Naive B cell (primary cell): ENCODE results near the gene TRMT61A. TPM values are rescaled to one million over a fixed set of nuclear protein-coding genes. Genes with fewer than 3 reads are reported as not detected.

Source experiments
- ATAC-seq, 2 donors: fragments of 150-1000 bp; cut with Tn5 transposase; 2 replicates each; pipeline ENCODE4 v1.10.0; 2021; ENCODE audit warnings: low read depth in 2 of 2, mild to moderate bottlenecking in 2 of 2, moderate library complexity in 2 of 2
- DNase-seq: peaks from one replicate; pipeline ENCODE4 v3.0.0; 2022
- H3K27ac Mint-ChIP-seq, 6 donors: one replicate each; pipeline ENCODE4 v1.8.0; 2020 to 2022; ENCODE audit warnings: mild to moderate bottlenecking in 6 of 6, mixed read lengths in 6 of 6, moderate library complexity in 5 of 6, inconsistent platforms in 2 of 6
- H3K27me3 Mint-ChIP-seq, 3 donors: one replicate each; pipeline ENCODE4 v1.8.0; 2021 to 2022; ENCODE audit warnings: mixed read lengths in 3 of 3, mild to moderate bottlenecking in 1 of 3
- H3K36me3 Mint-ChIP-seq, 2 donors: one replicate each; pipeline ENCODE4 v1.8.0; 2020 to 2022; ENCODE audit warnings: mixed read lengths in 2 of 2, inconsistent platforms in 1 of 2, mild to moderate bottlenecking in 1 of 2
- H3K4me1 Mint-ChIP-seq, 3 donors: one replicate each; pipeline ENCODE4 v1.8.0; 2020 to 2022; ENCODE audit warnings: mixed read lengths in 3 of 3, inconsistent platforms in 1 of 3, mild to moderate bottlenecking in 1 of 3, moderate library complexity in 1 of 3
- H3K4me3 Mint-ChIP-seq, 8 donors: one replicate each; pipeline ENCODE4 v1.8.0; 2020 to 2022; ENCODE audit warnings: mild to moderate bottlenecking in 8 of 8, mixed read lengths in 8 of 8, moderate library complexity in 8 of 8, inconsistent platforms in 2 of 8
- H3K9me3 Mint-ChIP-seq, 7 donors: one replicate each; pipeline ENCODE4 v1.8.0; 2020 to 2022; ENCODE audit warnings: mixed read lengths in 7 of 7, mild to moderate bottlenecking in 5 of 7, inconsistent platforms in 2 of 7, moderate library complexity in 1 of 7
- polyA plus RNA-seq, 6 donors: library from polyadenylated mRNA; unstranded; fragments of 300-500 nt; fragmentation: Illumina TruSeq; gene quantifications; one replicate each; pipeline ENCODE4 v1.2.3, GENCODE V29; 2021; ENCODE audit warnings: low read depth in 6 of 6

The TRMT61A gene
- polyA plus RNA-seq, 6 donors from 2014 or later = 6.2 to 13.9 (median 8.3) TPM

- no peak for DNase-seq
- peaks cover 0 to 23% (median 12%) of the 10 kb centered on the region in 3 donors for H3K4me1 Mint-ChIP-seq
- H3K4me3 Mint-ChIP-seq = peak overlapping the region in 1 of 8 donors; percentile 36
- ATAC-seq = no peak
- H3K27ac Mint-ChIP-seq = peak overlapping the region in 1 of 6 donors; percentile 63
- no peaks in the 10 kb centered on the region for H3K9me3 Mint-ChIP-seq
- H3K27me3 Mint-ChIP-seq = no peaks in the 10 kb centered on the region
- H3K36me3 Mint-ChIP-seq = no peaks in the 10 kb centered on the region
Observed at GRCh38 chr14:103552846-103553210, 23.8 kb downstream of the TRMT61A start.

DNA sequence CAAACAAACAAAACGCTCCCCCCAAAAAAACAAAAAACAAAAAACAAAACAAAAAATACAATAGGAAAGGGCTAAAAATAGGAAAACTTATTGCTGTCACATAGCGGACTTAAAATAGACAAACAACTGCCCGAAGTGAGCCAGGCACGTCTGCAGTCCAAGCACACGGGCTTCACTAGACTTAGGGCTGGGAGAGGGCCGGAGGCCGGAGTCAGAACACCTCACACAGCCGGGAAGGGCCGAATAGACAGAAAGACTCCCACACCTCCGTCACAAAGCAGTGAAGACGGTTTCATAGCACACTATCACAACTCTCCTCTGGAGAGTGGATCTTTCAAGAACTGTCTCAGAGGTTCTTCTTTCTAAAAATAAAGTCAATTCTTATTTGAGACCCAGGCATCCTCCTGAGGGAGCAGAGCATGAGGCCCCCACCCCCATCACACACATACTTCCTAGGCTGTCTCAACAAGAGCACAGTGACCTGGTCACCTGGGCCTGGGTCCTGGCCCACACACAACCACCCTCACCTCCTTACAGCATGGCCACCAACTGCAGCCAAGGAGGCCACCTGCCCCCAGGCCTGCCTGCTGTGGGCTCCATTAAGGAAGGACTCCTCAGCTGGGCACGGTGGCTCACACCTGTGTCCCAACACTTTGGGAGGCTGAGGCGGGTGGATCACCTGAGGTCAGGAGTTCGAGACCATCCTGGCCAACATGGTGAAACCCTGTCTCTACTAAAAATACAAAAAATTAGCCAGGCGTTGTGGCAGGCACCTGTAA is 26.8 kb downstream of the TRMT61A start:
- Mint-ChIP-seq H3K4me1 (peaks cover 9 to 48% (median 30%) of the 10 kb centered on the region in 3 donors), H3K27ac (peak overlapping the region in 2 of 6 donors; percentile 47 to 65), H3K36me3 (peaks cover 4 to 8% of the 10 kb centered on the region in 2 donors), H3K27me3 (no peaks in the 10 kb centered on the region), H3K4me3 (no peak overlapping the region), H3K9me3 (no peaks in the 10 kb centered on the region)
- ATAC-seq (no peak), DNase-seq (no peak)

DNA sequence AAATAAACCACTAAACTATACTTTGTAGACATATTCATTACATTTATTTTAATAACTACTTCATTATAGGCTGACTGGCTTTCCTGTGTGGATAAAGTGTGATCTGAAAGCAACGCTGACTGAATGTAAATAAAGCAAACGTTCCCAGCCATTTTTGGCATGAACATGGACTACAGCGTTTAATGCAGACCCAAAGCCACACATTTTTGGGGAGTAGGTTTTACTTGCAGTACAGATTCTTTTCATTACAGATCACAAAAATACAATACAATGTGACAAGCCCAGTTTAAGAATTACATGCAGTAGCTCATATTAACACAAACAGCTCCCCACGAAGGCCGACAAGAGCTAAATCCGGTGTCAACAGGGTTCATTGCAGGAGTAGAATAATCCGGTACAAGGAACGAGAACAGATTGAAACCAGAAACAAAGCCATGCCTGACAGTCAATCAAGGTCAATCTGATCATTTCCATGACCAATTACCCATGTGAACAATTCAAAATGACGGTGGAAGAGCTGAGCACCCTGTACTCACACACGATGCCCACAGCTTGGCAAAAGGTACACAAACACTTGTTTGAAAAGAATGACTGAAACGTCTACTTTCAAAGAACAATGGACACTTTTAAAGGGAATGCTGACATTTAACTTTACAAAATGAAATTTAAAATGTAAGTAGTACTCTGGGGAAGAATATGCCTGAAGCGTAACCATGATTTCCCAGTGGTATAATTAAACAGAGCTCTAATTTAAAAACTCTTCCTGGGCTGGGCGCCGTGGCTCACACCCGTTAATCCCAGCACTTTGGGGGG is 28.2 kb downstream of the TRMT61A start:
- ATAC-seq = no peak
- no peaks in the 10 kb centered on the region for H3K27me3 Mint-ChIP-seq
- peak overlapping the region in 1 of 8 donors; percentile 16 for H3K4me3 Mint-ChIP-seq
- peaks cover 4 to 8% of the 10 kb centered on the region in 2 donors for H3K36me3 Mint-ChIP-seq
- DNase-seq = no peak
- H3K27ac Mint-ChIP-seq = peak overlapping the region in 2 of 6 donors; percentile 56 to 70
- H3K4me1 Mint-ChIP-seq = peaks cover 20 to 57% (median 43%) of the 10 kb centered on the region in 3 donors
- H3K9me3 Mint-ChIP-seq = no peaks in the 10 kb centered on the region

- ATAC-seq (no peak), DNase-seq (no peak)
- Mint-ChIP-seq H3K36me3 (peaks cover 4 to 8% of the 10 kb centered on the region in 2 donors), H3K9me3 (no peaks in the 10 kb centered on the region), H3K4me3 (peak overlapping the region in 2 of 8 donors; percentile 47 to 59), H3K27ac (peak overlapping the region in 2 of 6 donors; percentile 29 to 47), H3K4me1 (peaks cover 21 to 57% (median 44%) of the 10 kb centered on the region in 3 donors), H3K27me3 (no peaks in the 10 kb centered on the region)
Observed at GRCh38 chr14:103558071-103558882, 29.3 kb downstream of the TRMT61A start.

DNA sequence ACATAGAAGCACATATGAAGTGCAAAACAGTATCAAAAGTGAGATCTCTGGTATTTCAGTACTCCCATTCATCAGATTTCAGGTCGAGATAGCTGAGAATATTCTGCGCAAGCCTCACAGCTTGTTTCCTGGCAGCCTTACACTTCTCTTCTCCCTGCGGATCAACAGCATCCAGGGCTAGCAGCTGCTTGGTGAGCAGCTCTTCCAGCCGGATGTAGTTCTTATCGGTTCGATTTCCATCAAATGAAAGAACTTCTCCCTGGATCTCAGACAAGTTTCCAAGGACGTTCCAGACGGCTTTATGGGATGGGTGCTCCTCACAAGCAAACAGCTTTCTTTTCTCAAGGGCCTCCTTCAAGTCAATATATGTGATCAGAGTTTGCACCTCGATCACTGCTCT is 30.8 kb downstream of the TRMT61A start:
- H3K4me1 Mint-ChIP-seq = peaks cover 26 to 65% (median 53%) of the 10 kb centered on the region in 3 donors
- H3K27ac Mint-ChIP-seq = peak overlapping the region in 1 of 6 donors; percentile 72
- peak overlapping the region in 2 of 8 donors; percentile 12 to 72 for H3K4me3 Mint-ChIP-seq
- no peak for DNase-seq
- H3K9me3 Mint-ChIP-seq = no peaks in the 10 kb centered on the region
- ATAC-seq = no peak
- H3K36me3 Mint-ChIP-seq = peaks cover 4 to 8% of the 10 kb centered on the region in 2 donors
- no peaks in the 10 kb centered on the region for H3K27me3 Mint-ChIP-seq

DNA sequence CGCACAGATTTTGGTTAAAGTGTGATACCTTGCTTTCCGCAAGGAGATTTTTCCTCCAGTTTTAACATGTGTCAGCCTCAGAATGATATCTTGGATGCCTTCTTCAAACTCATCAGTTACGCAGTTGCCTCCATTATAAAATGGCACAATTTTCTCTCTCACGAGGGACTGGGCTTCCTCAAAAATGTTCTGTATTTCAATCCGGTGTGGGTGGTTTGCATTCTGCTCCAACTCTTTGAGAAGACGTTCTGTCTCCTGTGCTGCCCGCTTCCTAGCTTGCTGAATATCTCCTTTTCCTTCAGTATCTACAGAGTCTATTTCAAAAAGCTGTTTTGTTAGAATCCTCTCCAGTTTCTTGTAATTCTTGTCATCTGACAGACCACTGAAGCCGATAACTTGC is 31.7 kb downstream of the TRMT61A start:
- Mint-ChIP-seq H3K4me1 (peaks cover 26 to 64% (median 47%) of the 10 kb centered on the region in 3 donors), H3K9me3 (no peaks in the 10 kb centered on the region), H3K27ac (peak overlapping the region in 3 of 6 donors; percentile 15 to 84 (median 15)), H3K36me3 (peaks cover 4 to 8% of the 10 kb centered on the region in 2 donors), H3K4me3 (peak overlapping the region; percentile 23 to 99 (median 88)), H3K27me3 (no peaks in the 10 kb centered on the region)
- DNase-seq = no peak
- ATAC-seq = no peak

DNA sequence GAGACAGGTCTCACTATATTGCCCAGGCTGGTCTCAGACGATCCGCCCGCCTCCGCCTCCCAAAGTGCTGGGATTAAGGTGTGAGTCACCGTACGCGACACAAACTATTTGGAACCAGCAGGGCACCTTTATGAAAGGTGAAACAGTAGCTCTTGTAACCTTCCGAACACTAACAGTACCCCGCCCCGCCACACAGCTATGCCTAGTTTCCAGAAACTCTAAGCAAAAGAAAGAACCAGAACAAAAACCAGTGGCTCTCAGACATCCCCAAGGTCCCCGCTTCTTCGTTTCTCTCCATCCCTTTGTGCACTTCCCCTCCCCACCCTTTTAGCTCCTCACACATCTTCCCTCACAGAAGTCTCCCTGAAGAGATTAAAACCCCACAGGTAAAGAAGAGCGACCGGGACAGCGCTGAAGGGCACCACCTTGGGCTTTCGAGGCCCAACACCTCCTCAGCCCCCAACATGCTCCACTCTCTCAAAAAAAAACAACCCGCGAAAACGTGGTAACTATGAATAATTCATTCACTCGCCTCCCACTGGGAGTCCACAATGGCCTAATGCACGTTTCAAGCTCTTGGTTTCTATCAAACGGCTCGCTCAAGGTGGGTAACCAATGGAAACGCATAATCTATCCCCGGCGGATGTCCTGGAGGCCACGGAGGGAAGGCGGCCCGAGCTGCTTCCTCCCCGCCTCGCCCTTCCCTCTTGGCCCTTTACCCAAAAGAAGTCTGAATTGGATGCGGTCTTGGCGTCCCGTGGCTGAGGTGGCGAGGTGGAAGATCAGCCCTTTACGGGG is 32.6 kb downstream of the TRMT61A start:
- Mint-ChIP-seq H3K36me3 (peaks cover 4 to 8% of the 10 kb centered on the region in 2 donors), H3K4me1 (peaks cover 26 to 71% (median 54%) of the 10 kb centered on the region in 3 donors), H3K27ac (peak overlapping the region; percentile 71 to 97 (median 90)), H3K27me3 (no peaks in the 10 kb centered on the region), H3K9me3 (no peaks in the 10 kb centered on the region), H3K4me3 (peak overlapping the region; percentile 87 to 99 (median 96))
- DNase-seq = no peak
- ATAC-seq = peak; percentile 15 to 31

DNA sequence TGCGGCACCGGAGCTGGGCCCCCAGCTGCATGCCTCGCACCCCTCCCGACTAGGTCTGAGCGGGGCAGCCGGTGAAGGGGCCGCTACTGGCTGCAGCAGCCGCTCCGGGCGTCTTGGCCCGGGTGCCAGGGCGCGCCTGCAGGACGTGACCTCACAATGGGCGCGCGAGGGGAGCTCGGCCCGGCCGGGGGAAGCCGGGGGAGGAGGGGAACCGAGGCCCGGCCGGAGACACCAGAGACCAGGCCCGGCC is 33.1 kb downstream of the TRMT61A start:
- Mint-ChIP-seq H3K4me1 (peaks cover 26 to 71% (median 55%) of the 10 kb centered on the region in 3 donors), H3K27me3 (no peaks in the 10 kb centered on the region), H3K36me3 (peaks cover 4 to 8% of the 10 kb centered on the region in 2 donors), H3K9me3 (no peaks in the 10 kb centered on the region), H3K27ac (peak overlapping the region in 5 of 6 donors; percentile 71 to 97 (median 89)), H3K4me3 (peak overlapping the region; percentile 87 to 99 (median 96))
- ATAC-seq (no peak), DNase-seq (no peak)

GRCh38 chr14:103562429-103563225 is 33.6 kb downstream of the TRMT61A start, which contains the start of the genes BAG5 and COA8:
TSS of gene BAG5 (minus strand) at chr14:103562657. CDS start at chr14:103561164, 1,493 bp downstream.
TSS of gene COA8 (plus strand) at chr14:103562960. CDS start at chr14:103563002, 42 bp downstream.
- H3K4me1 Mint-ChIP-seq = peaks cover 26 to 70% (median 56%) of the 10 kb centered on the region in 3 donors
- no peaks in the 10 kb centered on the region for H3K27me3 Mint-ChIP-seq

DNA sequence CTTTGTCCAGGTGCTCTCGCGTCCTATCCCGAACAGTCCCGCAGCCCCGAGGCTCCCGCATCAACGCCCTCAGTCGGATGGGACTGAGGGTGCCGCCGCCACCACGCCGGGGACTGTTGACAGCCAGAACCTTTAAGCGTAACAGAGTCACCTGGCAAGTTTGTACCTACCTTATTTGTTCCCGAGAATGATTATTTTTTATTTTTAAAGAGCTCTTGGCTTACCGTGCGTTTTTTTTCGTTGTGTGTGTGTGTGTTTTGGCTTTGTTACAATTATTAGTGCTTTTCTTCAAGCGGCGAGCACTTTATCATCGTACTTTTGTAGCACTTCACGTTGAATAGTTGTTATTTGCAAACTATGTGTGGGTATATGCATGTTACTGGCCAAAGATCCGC is 34.2 kb downstream of the TRMT61A start:
- DNase-seq (no peak), ATAC-seq (peak in 1 of 2 donors; percentile 4)
- Mint-ChIP-seq H3K4me3 (peak overlapping the region; percentile 85 to 99 (median 95)), H3K4me1 (peaks cover 31 to 69% (median 62%) of the 10 kb centered on the region in 3 donors), H3K36me3 (peaks cover 4 to 8% of the 10 kb centered on the region in 2 donors), H3K27me3 (no peaks in the 10 kb centered on the region), H3K9me3 (no peaks in the 10 kb centered on the region), H3K27ac (peak overlapping the region; percentile 85 to 96 (median 92))

More at GRCh38 chr14:103562429-103563225, 33.6 kb downstream of the TRMT61A start, which contains the start of the genes BAG5 and COA8:
- peak within 1 kb of the TSS; percentile 87 to 99 (median 96) for H3K4me3 Mint-ChIP-seq
- H3K27ac Mint-ChIP-seq = peak within 1 kb of the TSS; percentile 89 to 97 (median 94)
- peaks cover 4 to 8% of the 10 kb centered on the region in 2 donors for H3K36me3 Mint-ChIP-seq
- no peaks in the 10 kb centered on the region for H3K9me3 Mint-ChIP-seq
- DNase-seq = peak; percentile 91
- ATAC-seq = peak; percentile 81 to 85

GRCh38 chr14:103563844-103564505 is 35.0 kb downstream of the TRMT61A start:
- H3K27ac Mint-ChIP-seq = peak overlapping the region in 2 of 6 donors; percentile 93 to 96
- peaks cover 32 to 62% (median 56%) of the 10 kb centered on the region in 3 donors for H3K4me1 Mint-ChIP-seq
- H3K4me3 Mint-ChIP-seq = peak overlapping the region; percentile 19 to 99 (median 90)
- no peak for ATAC-seq
- peaks cover 4 to 8% of the 10 kb centered on the region in 2 donors for H3K36me3 Mint-ChIP-seq
- H3K27me3 Mint-ChIP-seq = no peaks in the 10 kb centered on the region
- DNase-seq = no peak
- no peaks in the 10 kb centered on the region for H3K9me3 Mint-ChIP-seq
